A172 (cell line): ENCODE measurements around the gene MGAT4B. TPM values are rescaled to one million over a fixed set of nuclear protein-coding genes. Genes with fewer than 3 reads are reported as not detected.
"Not testable (repeated sequence)": the region's sequence is repeated elsewhere in the genome, so short reads cannot be mapped to it uniquely, and the experiment has no call there.

Experiments
- DNase-seq: peaks from one replicate; pipeline ENCODE4 v3.0.0-alpha.2; 2015; ENCODE audit warnings: low spot score
- total RNA-seq: library from RNA; depleted of rRNA; stranded (reverse); fragments of >200 nt; shearing (Covaris generic); gene quantifications from 2 replicates; pipeline ENCODE4 v1.2.3, GENCODE V29; 2014; rRNA removed

Gene MGAT4B
- 352 and 377 TPM in 2 replicates for total RNA-seq

- no peak for DNase-seq
Observed at GRCh38 chr5:179806250-179807048, at the start of gene MGAT4B. MGAT4B (minus strand) TSS chr5:179806866; CDS start chr5:179806583, 283 bp downstream.

DNA sequence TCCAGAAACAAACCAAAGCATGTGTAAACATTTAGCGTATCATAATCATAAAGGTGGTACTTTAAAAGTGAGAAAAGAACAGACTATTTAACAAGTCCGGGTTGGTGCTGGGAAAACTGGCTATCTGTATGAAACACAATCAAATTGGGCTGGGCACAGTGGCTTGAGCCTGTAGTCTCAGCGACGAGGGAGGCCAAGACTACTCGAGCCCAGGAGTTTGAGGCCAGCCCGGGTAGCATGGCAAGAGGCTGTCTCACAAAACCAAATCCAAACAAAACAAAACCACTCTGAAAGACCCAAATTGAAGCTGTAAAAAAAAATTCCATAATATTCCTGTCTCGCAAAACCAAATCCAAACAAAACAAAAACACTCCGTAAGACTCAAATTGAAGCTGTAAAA lies 47.7 kb upstream of the MGAT4B start:
- DNase-seq: no peak

- no peak for DNase-seq
Observed at GRCh38 chr5:179852993-179853547, 46.4 kb upstream of the MGAT4B start.

- DNase-seq: no peak
Observed at GRCh38 chr5:179841621-179842020, 35.0 kb upstream of the MGAT4B start.

DNA sequence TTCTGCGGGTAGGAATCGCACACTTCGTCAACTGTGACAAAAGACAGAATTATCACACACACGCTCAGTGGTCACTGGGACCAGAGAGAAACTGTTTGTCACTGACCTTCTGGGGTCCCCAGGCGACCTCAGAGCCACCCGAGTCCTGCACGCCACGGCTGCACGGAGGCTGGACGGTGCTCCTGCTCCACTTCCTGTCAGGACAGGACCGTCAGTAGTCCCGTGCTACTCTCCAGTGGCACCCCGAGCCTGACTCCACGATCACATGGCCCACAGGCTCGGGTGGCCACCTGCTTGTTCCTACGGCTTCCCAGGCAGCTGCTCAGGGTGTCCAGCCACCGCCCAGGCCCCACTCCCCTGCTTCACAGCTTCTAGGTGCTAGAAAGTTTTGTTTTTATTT lies 34.1 kb upstream of the MGAT4B start:
- no peak for DNase-seq

- DNase-seq: no peak
Observed at GRCh38 chr5:179840321-179840720, 33.7 kb upstream of the MGAT4B start.

DNA sequence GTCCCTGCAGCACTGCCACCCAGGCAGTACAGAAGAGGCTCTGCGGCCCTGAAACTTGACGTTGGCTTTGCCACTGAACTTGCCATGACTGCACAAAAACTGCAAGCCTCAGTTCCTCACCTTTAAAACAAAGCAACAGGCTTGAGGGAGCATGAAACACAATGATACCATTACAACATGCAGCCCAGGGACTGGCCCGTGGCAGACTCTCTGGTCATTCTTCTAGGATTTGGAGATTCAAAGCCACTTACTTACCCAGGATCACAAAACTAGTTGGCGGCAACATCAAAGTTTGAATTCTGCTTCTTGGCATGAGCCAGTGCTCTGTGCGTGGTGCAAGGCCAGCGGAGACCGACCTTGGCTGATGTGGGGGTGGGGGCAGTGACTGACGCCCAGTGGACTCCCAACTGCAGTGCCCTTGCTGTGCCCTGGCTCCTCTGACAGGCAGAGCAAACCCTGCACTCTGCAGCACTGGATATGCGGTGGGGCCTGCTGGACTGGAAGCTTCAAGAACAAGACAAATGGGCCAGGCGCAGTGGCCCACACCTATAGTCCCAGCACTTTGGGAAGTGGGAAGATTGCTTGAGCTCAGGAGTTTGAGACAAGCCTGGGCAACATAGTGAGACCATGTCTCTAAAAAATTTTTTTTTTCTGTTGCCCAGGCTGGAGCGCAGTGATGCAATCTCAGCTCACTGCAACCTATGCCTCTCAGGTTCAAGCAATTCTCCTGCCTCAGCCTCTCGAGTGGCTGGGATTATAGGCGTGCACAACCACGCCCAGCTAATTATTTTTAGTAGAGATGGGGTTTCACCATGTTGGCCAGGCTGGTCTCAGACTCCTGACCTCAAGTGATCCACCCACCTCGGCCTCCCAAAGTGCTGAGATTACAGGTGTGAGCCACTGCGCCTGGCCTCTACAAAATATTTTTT lies 32.9 kb upstream of the MGAT4B start:
- DNase-seq: peak; percentile 62

DNA sequence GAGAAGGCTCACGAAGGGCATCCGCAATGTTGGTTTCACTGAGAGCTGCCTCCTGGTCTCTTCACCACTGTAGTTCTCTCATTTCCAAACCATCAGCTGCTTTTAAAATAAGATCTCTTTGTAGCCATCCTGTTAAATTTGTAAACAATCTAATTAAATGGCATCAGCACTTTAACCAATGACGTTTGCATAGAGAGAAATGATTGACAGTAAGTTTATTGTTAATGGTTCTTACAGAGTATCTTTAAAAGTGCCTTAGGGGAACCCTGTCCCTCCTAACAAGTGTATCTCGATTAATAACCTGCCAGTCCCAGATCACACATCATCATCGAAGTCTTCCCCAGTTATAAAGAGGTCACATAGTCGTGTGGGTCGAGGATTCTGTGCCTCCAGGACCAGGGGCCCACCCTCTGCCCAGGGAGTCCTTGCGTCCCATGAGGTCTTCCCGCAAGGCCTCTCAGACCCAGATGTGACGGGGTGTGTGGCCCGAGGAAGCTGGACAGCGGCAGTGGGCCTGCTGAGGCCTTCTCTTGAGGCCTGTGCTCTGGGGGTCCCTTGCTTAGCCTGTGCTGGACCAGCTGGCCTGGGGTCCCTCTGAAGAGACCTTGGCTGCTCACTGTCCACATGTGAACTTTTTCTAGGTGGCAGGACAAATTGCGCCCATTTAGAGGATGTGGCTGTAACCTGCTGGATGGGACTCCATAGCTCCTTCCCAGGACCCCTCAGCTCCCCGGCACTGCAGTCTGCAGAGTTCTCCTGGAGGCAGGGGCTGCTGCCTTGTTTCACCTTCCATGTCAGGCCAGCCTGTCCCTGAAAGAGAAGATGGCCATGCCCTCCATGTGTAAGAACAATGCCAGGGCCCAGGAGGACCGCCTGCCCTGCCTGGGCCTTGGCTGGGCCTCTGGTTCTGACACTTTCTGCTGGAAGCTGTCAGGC lies 30.7 kb upstream of the MGAT4B start:
- DNase-seq: no peak

- DNase-seq: peak; percentile 74
Observed at GRCh38 chr5:179836225-179837019, 29.8 kb upstream of the MGAT4B start.

DNA sequence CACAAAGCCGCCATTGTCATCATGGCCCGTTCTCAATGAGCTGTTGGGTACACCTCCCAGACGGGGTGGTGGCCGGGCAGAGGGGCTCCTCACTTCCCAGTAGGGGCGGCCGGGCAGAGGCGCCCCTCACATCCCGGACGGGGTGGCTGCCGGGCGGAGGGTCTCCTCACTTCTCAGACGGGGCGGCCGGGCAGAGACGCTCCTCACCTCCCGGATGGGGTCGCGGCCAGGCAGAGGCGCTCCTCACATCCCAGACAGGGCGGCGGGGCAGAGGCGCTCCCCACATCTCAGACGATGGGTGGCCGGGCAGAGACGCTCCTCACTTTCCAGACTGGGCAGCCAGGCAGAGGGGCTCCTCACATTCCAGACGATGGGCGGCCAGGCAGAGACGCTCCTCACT lies 28.2 kb upstream of the MGAT4B start:
- DNase-seq: not testable (repeated sequence)

DNA sequence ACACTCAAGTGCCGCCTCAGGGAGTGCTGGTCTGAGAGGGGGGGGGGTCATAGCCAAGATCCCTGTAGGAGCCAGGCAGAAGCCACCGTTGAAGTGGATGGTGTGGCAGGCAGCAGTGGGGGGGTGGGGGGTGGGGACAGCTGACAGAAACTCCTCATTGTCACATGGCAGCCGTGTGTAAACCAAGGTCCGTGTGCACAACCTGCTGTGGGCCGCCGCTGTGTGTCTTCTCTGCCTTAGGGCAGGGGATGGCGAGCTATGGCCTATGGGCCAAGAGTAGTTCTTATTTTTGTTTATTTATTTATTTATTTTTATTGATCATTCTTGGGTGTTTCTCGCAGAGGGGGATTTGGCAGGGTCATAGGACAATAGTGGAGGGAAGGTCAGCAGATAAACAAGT lies 27.5 kb upstream of the MGAT4B start:
- DNase-seq: no peak

DNA sequence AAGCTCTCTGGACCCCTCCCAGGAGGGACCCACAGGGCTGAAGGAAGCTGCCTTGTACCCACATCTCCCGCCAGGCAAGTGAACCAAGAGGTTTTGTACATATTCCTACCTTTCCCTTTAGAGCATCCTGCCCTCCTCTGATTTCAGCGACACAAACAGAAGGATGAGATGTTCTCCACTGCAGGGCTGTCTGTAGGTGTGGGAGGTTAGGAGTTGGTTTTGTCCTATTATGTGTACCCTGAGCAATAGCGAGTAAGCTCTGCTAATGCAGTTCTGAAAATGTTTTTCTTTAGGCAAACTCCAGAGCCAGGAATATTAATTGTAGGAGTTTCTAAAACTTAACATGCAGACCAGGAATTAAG lies 27.0 kb upstream of the MGAT4B start:
- no peak for DNase-seq

GRCh38 chr5:179833056-179833708 lies 26.5 kb upstream of the MGAT4B start:
- no peak for DNase-seq

- no peak for DNase-seq
Observed at GRCh38 chr5:179832039-179832745, 25.5 kb upstream of the MGAT4B start.

DNA sequence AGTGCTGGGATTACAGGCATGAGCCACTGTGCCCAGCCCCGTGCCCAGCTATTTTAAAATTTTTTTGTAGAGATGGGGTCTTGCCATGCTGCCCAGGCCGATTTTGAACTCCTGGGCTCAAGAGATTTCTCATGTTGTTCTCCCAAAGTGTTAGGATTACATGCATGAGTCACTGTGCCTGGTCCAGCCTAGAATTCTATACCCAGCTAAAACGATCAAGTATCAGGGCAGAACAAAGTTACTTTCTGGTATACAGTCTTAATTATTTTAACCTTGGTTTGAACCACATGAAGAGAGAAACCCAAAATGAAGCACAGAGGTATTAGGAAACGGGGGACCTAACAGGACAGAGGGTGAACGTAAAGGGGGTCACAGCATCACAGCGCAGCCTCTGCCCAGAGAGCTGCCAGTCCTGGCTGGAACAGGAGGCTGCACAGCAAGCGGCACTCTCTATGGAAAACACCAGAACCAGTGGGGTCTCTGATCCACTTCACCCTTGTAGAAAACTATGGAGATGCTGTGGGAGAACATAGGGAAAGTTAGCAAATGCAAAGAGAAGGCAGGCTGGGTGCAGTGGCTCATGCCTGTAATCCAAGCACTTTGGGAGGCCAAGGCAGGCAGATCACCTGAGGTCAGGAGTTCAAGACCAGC lies 24.3 kb upstream of the MGAT4B start:
- no peak for DNase-seq

DNA sequence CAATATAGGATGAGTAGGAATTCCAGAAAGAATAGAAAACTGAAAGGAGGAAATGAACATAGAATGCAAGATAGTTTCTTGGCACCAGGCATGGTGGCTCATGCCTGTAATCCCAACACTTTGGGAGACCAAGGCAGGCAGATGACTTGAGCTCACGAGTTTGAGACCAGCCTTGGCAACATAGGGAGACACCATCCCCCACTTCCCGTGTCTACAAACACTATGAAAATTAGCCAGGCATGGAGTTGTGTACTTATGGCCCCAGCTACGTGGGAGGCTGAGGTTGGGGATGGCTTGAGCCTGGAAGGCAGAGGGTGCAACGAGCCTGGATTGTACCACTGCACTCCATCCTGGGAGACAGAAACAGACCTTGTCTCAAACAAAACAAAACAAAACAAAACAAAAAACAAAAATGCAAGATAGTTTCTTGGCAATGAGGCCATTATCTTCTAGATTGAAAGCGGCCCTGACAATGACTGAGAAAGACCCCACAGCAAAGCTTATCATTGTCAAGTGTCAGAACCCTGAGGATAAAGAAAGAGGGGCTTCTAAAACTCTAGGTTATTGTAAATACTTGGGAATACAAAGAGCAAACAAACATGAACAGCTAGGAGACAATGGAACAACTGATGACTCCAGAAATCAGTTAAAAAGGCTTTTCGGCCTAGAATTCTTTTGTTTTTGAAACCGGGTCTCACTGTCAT lies 23.2 kb upstream of the MGAT4B start:
- no peak for DNase-seq

DNA sequence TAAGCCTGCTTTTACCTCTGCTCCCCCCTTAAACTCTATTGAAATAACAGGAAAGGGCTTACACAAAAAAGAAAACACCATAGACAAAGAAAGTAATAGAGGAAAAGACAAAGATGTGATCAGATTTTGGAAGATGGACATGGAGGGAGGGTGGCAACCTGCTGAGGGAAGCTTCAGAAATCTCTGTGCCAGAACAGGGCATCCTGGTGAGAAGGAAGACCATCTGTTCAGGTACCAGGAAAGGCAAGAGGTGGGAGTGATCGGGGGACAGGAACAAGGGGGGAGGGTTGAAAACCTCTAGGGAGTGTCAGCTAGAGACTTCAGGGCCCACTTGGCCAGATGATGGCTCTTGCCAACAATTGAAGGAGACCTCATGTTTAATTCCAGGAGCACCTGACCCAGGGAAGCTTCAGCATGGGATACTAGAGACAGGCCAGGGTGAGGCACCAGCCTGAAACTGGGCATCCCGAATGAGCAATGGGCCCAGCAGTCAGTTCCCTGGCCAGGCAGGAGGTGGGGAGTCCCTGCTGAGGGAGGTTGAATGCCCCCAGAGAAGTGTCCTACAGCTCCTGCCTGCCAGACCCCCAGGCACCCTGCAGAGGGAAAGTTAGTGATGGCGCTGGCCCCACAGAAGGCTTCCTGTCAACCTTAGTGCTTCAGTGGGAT lies 22.2 kb upstream of the MGAT4B start:
- DNase-seq: no peak

DNA sequence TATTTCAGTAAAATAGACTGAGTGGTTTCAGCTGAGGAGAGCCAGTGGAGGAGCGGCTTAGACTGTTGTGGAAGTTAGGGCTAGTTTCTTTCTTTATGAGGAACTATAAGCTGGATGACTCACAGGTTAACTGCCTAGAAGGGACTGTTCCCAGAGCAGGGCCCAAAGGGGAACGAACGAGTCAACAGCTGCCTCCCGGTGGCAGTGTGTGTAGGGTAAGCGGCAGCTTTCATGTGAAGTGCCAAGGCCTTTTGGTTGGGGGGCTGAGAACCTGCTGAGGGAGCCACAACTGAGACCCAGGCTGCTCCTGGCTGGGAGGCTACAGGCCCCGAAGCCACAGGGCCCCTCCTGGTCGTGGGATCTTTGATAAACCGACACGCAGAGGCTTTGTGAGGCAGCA lies 21.0 kb upstream of the MGAT4B start:
- DNase-seq: peak; percentile 88
